OCI-LY7 (cell line): ENCODE measurements around the gene GID8. TPM values are rescaled to one million over a fixed set of nuclear protein-coding genes. Genes with fewer than 3 reads are reported as not detected.

ENCODE experiments used
- BruUV-seq: library from RNA; stranded (reverse); fragments of 400-500 nt; replicated peaks from 2 replicates; lab custom pipeline; 2021; lab: Mats Ljungman, UMichigan
- CTCF ChIA-PET: fragments of 300-600 bp; sonication (Branson Sonifier 250); formaldehyde crosslinking; loops from one replicate; lab custom pipeline; 2022; ENCODE audit warnings: antibody characterized with exemption; ENCODE audit not compliant: unreplicated experiment; lab: Charles Lee
- POLR2A ChIA-PET: fragments of 300-600 bp; sonication (Branson Sonifier 250); formaldehyde crosslinking; loops from one replicate; lab custom pipeline; 2022; ENCODE audit warnings: antibody characterized with exemption; lab: Charles Lee
- DNase-seq: peaks from one replicate; pipeline ENCODE4 v3.0.0-alpha.2; 2015; ENCODE audit warnings: low spot score
- H2AFZ ChIP-seq: fragments of 200-600 bp; sonication (generic), shearing (Covaris generic); 2 replicates; pipeline ENCODE4 v1.6.1; 2014; ENCODE audit warnings: mild to moderate bottlenecking, antibody characterized with exemption, low read length, moderate library complexity
- H3K27ac ChIP-seq: fragments of 200-600 bp; sonication (generic); 2 replicates; pipeline ENCODE4 v1.5.1; 2014; ENCODE audit warnings: mixed run types, low read depth, mild to moderate bottlenecking, moderate library complexity, low read length, inconsistent platforms; ENCODE audit not compliant: poor library complexity, severe bottlenecking
- H3K36me3 ChIP-seq: fragments of 200-600 bp; sonication (generic); 2 replicates; pipeline ENCODE4 v1.6.1; 2014; ENCODE audit warnings: mild to moderate bottlenecking, antibody characterized with exemption, low read length, moderate library complexity, mixed read lengths; ENCODE audit not compliant: insufficient read depth
- H3K4me1 ChIP-seq: fragments of 200-600 bp; sonication (generic); 2 replicates; pipeline ENCODE4 v1.5.1; 2014; ENCODE audit warnings: mild to moderate bottlenecking, low read length; ENCODE audit not compliant: insufficient read depth, poor library complexity, severe bottlenecking
- H3K4me2 ChIP-seq: fragments of 200-600 bp; sonication (generic); 2 replicates; pipeline ENCODE4 v1.6.1; 2014; ENCODE audit warnings: mild to moderate bottlenecking, low read length
- H3K4me3 ChIP-seq: fragments of 200-600 bp; sonication (generic); 2 replicates; pipeline ENCODE4 v1.5.1; 2014; ENCODE audit warnings: mild to moderate bottlenecking, low read depth, low read length; ENCODE audit not compliant: poor library complexity, severe bottlenecking
- H3K79me2 ChIP-seq: fragments of 200-600 bp; sonication (generic); 2 replicates; pipeline ENCODE4 v1.6.1; 2016; ENCODE audit warnings: low read depth, mild to moderate bottlenecking, low read length, moderate library complexity, mixed read lengths; ENCODE audit not compliant: insufficient read depth
- H3K9me2 ChIP-seq: fragments of 200-600 bp; sonication (generic); 2 replicates; pipeline ENCODE4 v1.6.1; 2016; ENCODE audit warnings: mild to moderate bottlenecking, low read length, mixed read lengths; ENCODE audit not compliant: insufficient read depth
- H3K9me3 ChIP-seq: fragments of 200-600 bp; sonication (generic); 2 replicates; pipeline ENCODE4 v1.6.1; 2014; ENCODE audit warnings: mild to moderate bottlenecking, mixed run types, low read length, mixed read lengths
- H4K20me1 ChIP-seq: fragments of 200-600 bp; sonication (generic); 2 replicates; pipeline ENCODE4 v1.6.1; 2014; ENCODE audit warnings: mild to moderate bottlenecking, antibody characterized with exemption, low read length, moderate library complexity, mixed read lengths; ENCODE audit not compliant: insufficient read depth
- CTCF ChIP-seq: fragments of 200-600 bp; sonication (generic); conservative IDR thresholded peaks from 2 replicates; pipeline ENCODE4 v1.5.1; 2014; ENCODE audit warnings: mild to moderate bottlenecking, antibody characterized with exemption, low read length, moderate library complexity, mixed read lengths
- EZH2phosphoT487 ChIP-seq: fragments of 200-600 bp; sonication (generic); IDR thresholded peaks from 2 replicates; pipeline ENCODE4 v1.6.1; 2018; ENCODE audit warnings: low read depth, borderline replicate concordance, mild to moderate bottlenecking, mixed run types, antibody characterized with exemption, low read length, moderate library complexity, mixed read lengths
- intact Hi-C: fragments of 100-400 bp; cut with micrococcal nuclease; formaldehyde crosslinking; loops from one replicate; pipeline ENCODE4 v1.10.0; 2022; ENCODE audit not compliant: unreplicated experiment
- total RNA-seq, 2 experiments: library from RNA; depleted of rRNA in 1 of 2; stranded (reverse); fragments of >200 nt in 1 of 2; shearing (Covaris generic) in 1 of 2; gene quantifications; 2 replicates each; pipeline ENCODE4 v1.2.3, GENCODE V29; 2014 to 2022

The GID8 gene
- total RNA-seq, 2 experiments from 2014 or later: 28.7 to 47.7 TPM

GRCh38 chr20:62980970-62981369 lies 43.0 kb downstream of the GID8 start:
- no peaks in the 10 kb centered on the region for H4K20me1 ChIP-seq
- BruUV-seq: no TSS peak
- no peaks in the 10 kb centered on the region for H3K79me2 ChIP-seq
- no peak for TF ChIP-seq EZH2phosphoT487
- POLR2A ChIA-PET: no interaction called here
- no peaks in the 10 kb centered on the region for H3K9me2 ChIP-seq
- no peak overlapping the region for H2AFZ ChIP-seq
- CTCF ChIA-PET: no interaction called here
- H3K36me3 ChIP-seq: no peaks in the 10 kb centered on the region
- no peak overlapping the region for H3K4me3 ChIP-seq
- H3K4me2 ChIP-seq: no peak overlapping the region
- no peaks in the 10 kb centered on the region for H3K9me3 ChIP-seq
- no peak overlapping the region for H3K27ac ChIP-seq
- H3K4me1 ChIP-seq: peaks cover 18% of the 10 kb centered on the region
- intact Hi-C loops: no loop called here
- DNase-seq: peak; percentile 45

GRCh38 chr20:62982124-62983075 lies 44.5 kb downstream of the GID8 start:
- Histone ChIP-seq H2AFZ (no peak overlapping the region), H3K9me3 (no peaks in the 10 kb centered on the region), H3K4me2 (no peak overlapping the region), H4K20me1 (no peaks in the 10 kb centered on the region), H3K9me2 (no peaks in the 10 kb centered on the region), H3K27ac (no peak overlapping the region), H3K4me1 (peaks cover 15% of the 10 kb centered on the region), H3K4me3 (no peak overlapping the region), H3K79me2 (no peaks in the 10 kb centered on the region), H3K36me3 (no peaks in the 10 kb centered on the region)
- no peak for TF ChIP-seq CTCF
- TF ChIP-seq EZH2phosphoT487: no peak
- intact Hi-C loops: no loop called here
- ChIA-PET POLR2A (no interaction called here), CTCF (no interaction called here)
- BruUV-seq: no TSS peak
- DNase-seq: no peak

GRCh38 chr20:62983210-62983609 lies 45.3 kb downstream of the GID8 start:
- Histone ChIP-seq H3K79me2 (no peaks in the 10 kb centered on the region), H3K27ac (no peak overlapping the region), H3K9me2 (no peaks in the 10 kb centered on the region), H3K4me2 (no peak overlapping the region), H3K9me3 (no peaks in the 10 kb centered on the region), H3K36me3 (no peaks in the 10 kb centered on the region), H3K4me1 (peaks cover 7% of the 10 kb centered on the region), H2AFZ (no peak overlapping the region), H4K20me1 (no peaks in the 10 kb centered on the region), H3K4me3 (no peak overlapping the region)
- intact Hi-C loops: no loop called here
- BruUV-seq: no TSS peak
- no peak for DNase-seq
- ChIA-PET CTCF (no interaction called here), POLR2A (no interaction called here)
- no peak for TF ChIP-seq EZH2phosphoT487
- no peak for TF ChIP-seq CTCF
